Heart left ventricle (tissue), 16 donors: ENCODE results near the gene NLGN2. TPM values are rescaled to one million over a fixed set of nuclear protein-coding genes. Genes with fewer than 3 reads are reported as not detected.
A peak's percentile ranks its signal among the peaks of the same experiment; 100 is the strongest.

ENCODE experiments used
- ATAC-seq, 4 donors: fragments of 200-7000 bp; cut with Tn5 transposase; one replicate each; pipeline ENCODE4 v1.9.1; 2020 to 2022; ENCODE audit warnings: moderate library complexity in 4 of 4, mild to moderate bottlenecking in 3 of 4, moderate number of reproducible peaks in 1 of 4
- DNase-seq, 5 donors: peaks; one replicate each; pipeline ENCODE4 v3.0.0-alpha.2; 2020
- H3K27ac ChIP-seq, 12 donors: fragments of 200-600 bp; sonication (generic) in 4 of 12; one replicate each; pipeline versions ENCODE4 v1.5.0 to v1.8.0; 2016 to 2022; ENCODE audit warnings: mild to moderate bottlenecking in 2 of 12
- H3K27me3 ChIP-seq, 9 donors: fragments of 200-600 bp; sonication (generic) in 2 of 9; one replicate each; pipeline versions ENCODE4 v1.5.1 to v1.8.0; 2016 to 2022; ENCODE audit warnings: mild to moderate bottlenecking in 3 of 9
- H3K36me3 ChIP-seq, 9 donors: fragments of 200-600 bp; sonication (generic) in 2 of 9; one replicate each; pipeline versions ENCODE4 v1.5.0 to v1.8.0; 2018 to 2022; ENCODE audit warnings: mild to moderate bottlenecking in 2 of 9
- H3K4me1 ChIP-seq, 12 donors: fragments of 200-600 bp; sonication (generic) in 4 of 12; one replicate each; pipeline versions ENCODE4 v1.5.0 to v1.8.0; 2016 to 2022; ENCODE audit warnings: mild to moderate bottlenecking in 3 of 12
- H3K4me3 ChIP-seq, 12 donors: fragments of 200-600 bp; sonication (generic) in 4 of 12; one replicate each; pipeline versions ENCODE4 v1.5.0 to v1.8.0; 2017 to 2022; ENCODE audit warnings: mild to moderate bottlenecking in 9 of 12, moderate library complexity in 4 of 12
- H3K9me3 ChIP-seq, 12 donors: fragments of 200-600 bp; sonication (generic) in 4 of 12; one replicate each; pipeline versions ENCODE4 v1.5.0 to v1.8.0; 2016 to 2022; ENCODE audit warnings: mild to moderate bottlenecking in 1 of 12
- CTCF ChIP-seq, 12 donors: fragments of 200-600 bp; sonication (generic) in 4 of 12; IDR thresholded peaks; one replicate each; pipeline versions ENCODE4 v1.5.0 to v1.8.0; 2018 to 2022; ENCODE audit warnings: antibody characterized with exemption in 12 of 12, mild to moderate bottlenecking in 5 of 12
- POLR2A ChIP-seq, 2 donors: fragments of 450-650 bp; IDR thresholded peaks; one replicate each; pipeline ENCODE4 v1.6.1; 2017; ENCODE audit warnings: antibody characterized with exemption in 2 of 2, mild to moderate bottlenecking in 2 of 2, moderate library complexity in 2 of 2
- WGBS, 4 donors: extraction: QIAGEN DNeasy Blood & Tissue Kit in 2 of 4; methylation state at CpG; one replicate each; pipeline versions ENCODE4 v1.1.5 to v1.1.7; 2013 to 2018; 5-methylcytosine and 5-hydroxymethylcytosine counted together
- intact Hi-C, 10 donors: fragments of 100-400 bp; cut with DNase I; formaldehyde crosslinking; loops; one replicate each; pipeline versions ENCODE4 v1.11.1 to v1.14.2; 2022
- polyA plus RNA-seq, 2 donors: library from polyadenylated mRNA; stranded (reverse); fragments of 200-250 nt; gene quantifications; one replicate each; pipeline ENCODE4 v1.2.3, GENCODE V29; 2013
- total RNA-seq, 9 donors: library from RNA; depleted of rRNA in 2 of 9; stranded (reverse); fragments of >200 nt in 2 of 9; fragmentation: NEBNext Ultra II Directional in 3 of 9; extraction: Animal tissue kit (Norgen Biotek cat#: 25700) in 3 of 9; gene quantifications; one replicate each; pipeline versions ENCODE4 v1.1.0 to v1.2.4, GENCODE V29; 2016 to 2023
- donor health status: ischemic (EF 13 %, LVEDD 7.1; RV severe dilation, severe dysfunction).
- donor health status: healthy with polysubstance abuse.
- donor health status: DM: no; HTN: yes; CAD: no.
- donor health status: DM: no; HTN: no; CAD: no.
- donor health status: ischemic (EF 25% LVEDD 6.9; RV normal size, moderate dysfunction).
- donor health status: ischemic (EF 25% LVEDD 5.7; RV mildly dilated, moderate dysfunction).
- donor health status: healthy.
- donor health status: DM: yes; HTN: yes; CAD: no.
- donor health status: ischemic (EF 35%, LVEDD 5.7; RV mildly dilated, moderate dysfunction).
- donor health status: nonischemic (EF 11% LVEDD 7.7; RV severe dilation, severe dysfunction).
- donor health status: DM: yes; HTN: yes; CAD: no.
- donor health status: PGD.
- donor health status: ischemic (EF 29% LVEDD 5.4; RV normal size, mild dysfunction).
- donor health status: nonischemic (EF 23%, LVEDD 6.1; RV moderate dilation, normal function).

NLGN2 gene
- total and polyA plus RNA-seq, 11 donors, result 3.5 to 12.9 (median 7.3) TPM

- H3K27ac ChIP-seq, result peak overlapping the region in 2 of 12 donors; percentile 0 to 43
- 12 to 32% (median 19%) methylated on average over 37 to 65 of the region's 65 CpGs for WGBS, 4 donors
Measured at GRCh38 chr17:7383742-7384488, 23.7 kb upstream of the NLGN2 start.

GRCh38 chr17:7384489-7385081, 23.1 kb upstream of the NLGN2 start:
- TF ChIP-seq CTCF (IDR thresholded peaks at IDR 0.05) (no peak), POLR2A (IDR thresholded peaks at IDR 0.05) (no peak)

More at GRCh38 chr17:7383742-7384488, 23.7 kb upstream of the NLGN2 start:
- DNase-seq, result peak in 4 of 5 donors; percentile 38 to 76 (median 44)
- peak in 3 of 4 donors; percentile 52 to 59 (median 54) for ATAC-seq
- Histone ChIP-seq H3K4me1 (peaks cover 0 to 36% (median 22%) of the 10 kb centered on the region in 12 donors), H3K27me3 (peaks cover 0 to 41% (median 11%) of the 10 kb centered on the region in 9 donors), H3K36me3 (peaks cover 0 to 16% (median 8%) of the 10 kb centered on the region in 9 donors), H3K9me3 (peaks cover 0 to 4% (median 0%) of the 10 kb centered on the region in 12 donors), H3K4me3 (peak overlapping the region; percentile 21 to 60 (median 48))
- TF ChIP-seq CTCF (IDR thresholded peaks at IDR 0.05) (no peak), POLR2A (IDR thresholded peaks at IDR 0.05) (no peak)
- intact Hi-C loops, result no loop called here

GRCh38 chr17:7388856-7389255, 18.8 kb upstream of the NLGN2 start:
- no peak for DNase-seq
- Histone ChIP-seq H3K36me3 (peaks cover 0 to 52% (median 32%) of the 10 kb centered on the region in 9 donors), H3K27me3 (peaks cover 0 to 9% (median 0%) of the 10 kb centered on the region in 9 donors), H3K9me3 (no peaks in the 10 kb centered on the region), H3K4me3 (no peak overlapping the region), H3K4me1 (peaks cover 0 to 29% (median 15%) of the 10 kb centered on the region in 12 donors), H3K27ac (no peak overlapping the region)
- ATAC-seq, result no peak
- intact Hi-C loops, result no loop called here
- TF ChIP-seq POLR2A (IDR thresholded peaks at IDR 0.05) (no peak), CTCF (IDR thresholded peaks at IDR 0.05) (no peak)
- 96 to 99% (median 97%) methylated on average over 6 to 10 of the region's 10 CpGs for WGBS, 4 donors

More at GRCh38 chr17:7384489-7385081, 23.1 kb upstream of the NLGN2 start:
- Histone ChIP-seq H3K36me3 (peaks cover 0 to 23% (median 12%) of the 10 kb centered on the region in 9 donors), H3K9me3 (no peaks in the 10 kb centered on the region), H3K27me3 (peaks cover 0 to 40% (median 6%) of the 10 kb centered on the region in 9 donors), H3K4me1 (peaks cover 0 to 36% (median 22%) of the 10 kb centered on the region in 12 donors), H3K4me3 (peak overlapping the region in 11 of 12 donors; percentile 21 to 60 (median 49)), H3K27ac (peak overlapping the region in 2 of 12 donors; percentile 0 to 43)
- DNase-seq, result no peak
- ATAC-seq, result no peak
- WGBS, 4 donors, result 49 to 61% (median 56%) methylated on average over 22 to 23 of the region's 23 CpGs
- intact Hi-C loops, result no loop called here
